ENCODE data around the gene POU6F2. TPM values are rescaled to one million over a fixed set of nuclear protein-coding genes. Genes with fewer than 3 reads are reported as not detected.

POU6F2 gene
- total RNA-seq, 6 experiments from 2014 or later = 0.12 to 2.1 (median 0.64) TPM; not detected in 2

DNA sequence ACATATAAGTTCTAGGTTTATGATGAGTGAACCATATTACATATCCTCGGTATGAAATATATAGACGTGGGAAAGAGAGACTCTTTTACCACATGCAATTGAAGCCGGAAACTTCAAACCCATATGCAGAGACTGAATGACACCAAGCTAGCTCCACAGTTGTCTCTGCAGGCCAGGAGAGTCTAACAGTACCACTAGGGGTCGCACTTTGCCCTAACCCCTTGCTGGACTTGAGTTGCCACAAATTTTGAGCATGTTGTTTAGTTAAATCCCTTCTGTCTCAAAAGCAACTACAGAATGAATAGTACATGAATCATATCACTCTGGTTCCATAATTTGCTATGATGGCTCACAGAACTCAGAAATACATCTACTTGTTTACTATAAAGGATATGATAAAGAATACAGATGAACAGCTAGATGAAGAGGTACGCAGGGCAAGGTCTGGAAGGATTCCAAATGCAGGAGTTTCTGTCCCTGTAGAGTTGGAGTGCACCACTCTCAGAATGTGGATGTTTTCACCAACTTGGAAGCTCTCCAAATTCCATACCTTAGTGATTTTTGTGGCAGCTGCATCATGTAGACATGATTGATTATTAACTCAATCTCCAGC is 476.1 kb downstream of the POU6F2 start:
- TF ChIP-seq POLR2A (IDR thresholded peaks at IDR 0.05) = no peak
- TF ChIP-seq, protein P1, sequence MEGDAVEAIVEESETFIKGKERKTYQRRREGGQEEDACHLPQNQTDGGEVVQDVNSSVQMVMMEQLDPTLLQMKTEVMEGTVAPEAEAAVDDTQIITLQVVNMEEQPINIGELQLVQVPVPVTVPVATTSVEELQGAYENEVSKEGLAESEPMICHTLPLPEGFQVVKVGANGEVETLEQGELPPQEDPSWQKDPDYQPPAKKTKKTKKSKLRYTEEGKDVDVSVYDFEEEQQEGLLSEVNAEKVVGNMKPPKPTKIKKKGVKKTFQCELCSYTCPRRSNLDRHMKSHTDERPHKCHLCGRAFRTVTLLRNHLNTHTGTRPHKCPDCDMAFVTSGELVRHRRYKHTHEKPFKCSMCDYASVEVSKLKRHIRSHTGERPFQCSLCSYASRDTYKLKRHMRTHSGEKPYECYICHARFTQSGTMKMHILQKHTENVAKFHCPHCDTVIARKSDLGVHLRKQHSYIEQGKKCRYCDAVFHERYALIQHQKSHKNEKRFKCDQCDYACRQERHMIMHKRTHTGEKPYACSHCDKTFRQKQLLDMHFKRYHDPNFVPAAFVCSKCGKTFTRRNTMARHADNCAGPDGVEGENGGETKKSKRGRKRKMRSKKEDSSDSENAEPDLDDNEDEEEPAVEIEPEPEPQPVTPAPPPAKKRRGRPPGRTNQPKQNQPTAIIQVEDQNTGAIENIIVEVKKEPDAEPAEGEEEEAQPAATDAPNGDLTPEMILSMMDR (IDR thresholded peaks at IDR 0.05) = peak; percentile 38 to 83 (median 70)
- no peaks in the 10 kb centered on the region for H3K27me3 ChIP-seq
- ATAC-seq (peak; percentile 70 to 75 (median 72)), DNase-seq (no peak)
- no peaks in the 10 kb centered on the region for H3K9me3 ChIP-seq
- 30% methylated on average over 4 of the region's 5 CpGs for WGBS (ENCODE audit: insufficient coverage, low coverage, low lambda C conversion rate, missing lambda C conversion rate)
- intact Hi-C loops (cut with DNase I) = no loop called here
- no peaks in the 10 kb centered on the region for H3K36me3 ChIP-seq
- H3K27ac ChIP-seq = no peak overlapping the region
- H3K4me1 ChIP-seq = no peaks in the 10 kb centered on the region
- H3K4me3 ChIP-seq = no peak overlapping the region

DNA sequence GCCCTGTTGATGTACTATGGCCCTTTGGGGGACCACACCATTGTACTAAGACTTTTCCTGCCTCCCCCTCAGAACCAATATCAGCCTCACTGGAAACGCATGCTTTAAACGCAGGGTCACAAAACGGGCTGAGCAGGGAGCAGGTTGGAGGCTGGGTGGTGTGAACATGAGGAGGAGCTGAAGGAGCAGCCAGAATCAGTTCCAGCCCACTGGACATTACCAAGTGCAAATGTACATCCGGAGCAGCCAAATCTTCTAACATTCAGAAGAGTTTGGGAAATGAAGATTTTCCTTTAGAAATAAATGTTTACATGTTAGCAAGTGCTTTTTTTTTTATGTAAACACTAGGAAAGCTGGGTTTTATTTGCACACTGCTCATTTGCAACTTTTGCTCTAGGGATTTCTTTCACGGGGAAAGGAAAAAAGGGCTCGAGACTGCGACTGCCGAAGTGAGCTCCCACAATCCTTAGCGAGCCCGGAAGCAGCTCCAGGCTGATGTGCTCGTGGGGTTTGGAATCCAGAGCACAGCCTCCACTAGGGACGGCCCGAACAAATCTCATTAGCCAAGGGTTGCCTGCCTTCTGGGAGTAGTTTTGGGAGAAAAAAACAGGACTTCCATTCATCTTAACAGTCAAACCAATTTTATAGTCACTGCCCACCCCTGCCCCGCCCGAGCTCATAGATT is 480.5 kb downstream of the POU6F2 start:
- peak overlapping the region in 1 of 3 donors; percentile 10 for H3K4me3 ChIP-seq
- no peak for TF ChIP-seq POLR2A (IDR thresholded peaks at IDR 0.05)
- TF ChIP-seq, protein P1 (IDR thresholded peaks at IDR 0.05) = no peak
- WGBS (ENCODE audit: insufficient coverage, low coverage, low lambda C conversion rate, missing lambda C conversion rate) = 74% methylated on average over 11 of the region's 15 CpGs

DNA sequence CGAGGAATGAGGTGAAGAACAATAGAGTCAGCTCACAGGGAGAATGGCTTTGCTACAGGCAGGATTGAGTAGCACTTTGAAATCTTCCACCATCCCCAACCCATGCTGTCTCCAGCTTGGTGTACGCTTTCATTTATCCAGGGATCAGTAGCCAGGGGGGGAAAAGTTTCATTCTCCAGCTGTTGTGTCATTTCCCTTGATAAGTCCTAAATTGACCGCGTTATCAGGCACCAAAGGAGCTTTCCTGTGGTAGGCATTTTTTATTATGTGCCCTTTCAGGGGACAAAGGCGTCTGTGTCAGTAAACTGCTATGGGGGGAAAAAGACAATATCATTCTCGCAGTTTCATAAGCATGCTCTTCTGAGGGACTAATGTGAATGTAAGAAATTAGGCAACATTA is 481.9 kb downstream of the POU6F2 start:
- intact Hi-C loops (cut with DNase I) = no loop called here
- 65% methylated on average over 5 of the region's 6 CpGs for WGBS (ENCODE audit: insufficient coverage, low coverage, low lambda C conversion rate, missing lambda C conversion rate)
- Histone ChIP-seq H3K27ac (no peak overlapping the region), H3K4me1 (no peaks in the 10 kb centered on the region), H3K27me3 (no peaks in the 10 kb centered on the region), H3K4me3 (no peak overlapping the region), H3K36me3 (no peaks in the 10 kb centered on the region), H3K9me3 (no peaks in the 10 kb centered on the region)
- peak in 2 of 4 donors; percentile 10 to 50 for ATAC-seq
- no peak for TF ChIP-seq POLR2A (IDR thresholded peaks at IDR 0.05)
- TF ChIP-seq, protein P1 (IDR thresholded peaks at IDR 0.05) = no peak
- DNase-seq = no peak

More for the DNA sequence above, 480.5 kb downstream of the POU6F2 start:
- Histone ChIP-seq H3K27ac (no peak overlapping the region), H3K4me1 (no peaks in the 10 kb centered on the region), H3K27me3 (no peaks in the 10 kb centered on the region), H3K9me3 (no peaks in the 10 kb centered on the region), H3K36me3 (no peaks in the 10 kb centered on the region)
- DNase-seq (no peak), ATAC-seq (peak in 1 of 4 donors; percentile 68)
- intact Hi-C loops (cut with DNase I) = no loop called here

DNA sequence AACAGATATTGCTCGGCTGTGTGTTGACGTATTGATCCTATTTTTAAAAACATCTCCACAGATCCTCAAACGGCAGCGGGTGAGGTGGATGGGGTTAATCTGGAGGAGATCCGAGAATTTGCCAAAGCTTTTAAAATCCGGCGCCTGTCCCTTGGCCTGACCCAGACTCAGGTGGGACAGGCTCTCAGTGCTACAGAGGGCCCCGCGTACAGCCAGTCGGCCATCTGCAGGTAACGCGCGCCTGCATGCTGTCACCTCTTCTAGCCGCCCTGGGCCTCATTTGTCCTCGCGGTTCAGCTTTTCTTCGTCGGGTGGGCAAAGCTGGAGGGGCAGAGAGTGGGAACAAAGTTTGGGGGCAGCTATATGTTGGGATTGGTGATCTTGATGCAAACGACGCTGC is 482.8 kb downstream of the POU6F2 start:
- Histone ChIP-seq H3K27me3 (no peaks in the 10 kb centered on the region), H3K27ac (no peak overlapping the region), H3K4me3 (no peak overlapping the region), H3K9me3 (no peaks in the 10 kb centered on the region), H3K36me3 (no peaks in the 10 kb centered on the region), H3K4me1 (no peaks in the 10 kb centered on the region)
- WGBS (ENCODE audit: insufficient coverage, low coverage, low lambda C conversion rate, missing lambda C conversion rate) = 85% methylated on average over 17 of the region's 20 CpGs
- ATAC-seq (no peak), DNase-seq (no peak)
- no peak for TF ChIP-seq POLR2A (IDR thresholded peaks at IDR 0.05)
- TF ChIP-seq, protein P1 (IDR thresholded peaks at IDR 0.05) = no peak
- intact Hi-C loops (cut with DNase I) = no loop called here

All from right lobe of liver (tissue), 6 donors.